Activated CD8-positive, alpha-beta T cell treated with anti-CD3 and anti-CD28 coated beads for 36 hours (primary cell): Measurements from ENCODE around the gene GKN2. TPM values are rescaled to one million over a fixed set of nuclear protein-coding genes. Genes with fewer than 3 reads are reported as not detected.

Experiments
- ATAC-seq: fragments of 200-7000 bp; cut with Tn5 transposase; one replicate; pipeline ENCODE4 v1.10.0; 2021; ENCODE audit warnings: mild to moderate bottlenecking, moderate library complexity
- CTCF ChIA-PET: fragments of 350-600 bp; sonication (Branson Sonifier 250); formaldehyde crosslinking; loops from one replicate; lab custom pipeline; 2021; ENCODE audit warnings: antibody characterized with exemption; lab: Charles Lee
- POLR2A ChIA-PET: fragments of 350-600 bp; sonication (Branson Sonifier 250); formaldehyde crosslinking; loops from one replicate; lab custom pipeline; 2021; ENCODE audit warnings: antibody characterized with exemption; lab: Charles Lee
- DNase-seq: peaks from one replicate; pipeline ENCODE4 v3.0.0-alpha.2; 2020
- H3K27ac Mint-ChIP-seq: one replicate; pipeline ENCODE4 v1.8.0; 2021; ENCODE audit warnings: mild to moderate bottlenecking, mixed read lengths
- H3K27me3 Mint-ChIP-seq: one replicate; pipeline ENCODE4 v1.8.0; 2021; ENCODE audit warnings: mixed read lengths
- H3K36me3 Mint-ChIP-seq: one replicate; pipeline ENCODE4 v1.8.0; 2021; ENCODE audit warnings: low read depth, mixed read lengths
- H3K4me1 Mint-ChIP-seq: one replicate; pipeline ENCODE4 v1.8.0; 2021; ENCODE audit warnings: low read depth, mixed read lengths
- H3K4me3 Mint-ChIP-seq: one replicate; pipeline ENCODE4 v1.8.0; 2021; ENCODE audit warnings: mild to moderate bottlenecking, moderate library complexity, mixed read lengths
- H3K9me3 Mint-ChIP-seq: one replicate; pipeline ENCODE4 v1.8.0; 2021; ENCODE audit warnings: mixed read lengths
- intact Hi-C: fragments of 100-400 bp; cut with micrococcal nuclease; formaldehyde crosslinking; loops from one replicate; pipeline ENCODE4 v1.10.0; 2022
- total RNA-seq, 2 experiments: library from RNA; stranded (reverse); gene quantifications; one replicate each; pipeline ENCODE4 v1.2.3, GENCODE V29; 2021
- TF ChIP-seq, protein P1 (sequence below): fragments of 200-600 bp; IDR thresholded peaks from one replicate; pipeline ENCODE4 v1.8.0; 2022; ENCODE audit warnings: antibody characterized with exemption, mild to moderate bottlenecking

GKN2 gene
- total RNA-seq, 2 experiments from 2014 or later: not detected

DNA sequence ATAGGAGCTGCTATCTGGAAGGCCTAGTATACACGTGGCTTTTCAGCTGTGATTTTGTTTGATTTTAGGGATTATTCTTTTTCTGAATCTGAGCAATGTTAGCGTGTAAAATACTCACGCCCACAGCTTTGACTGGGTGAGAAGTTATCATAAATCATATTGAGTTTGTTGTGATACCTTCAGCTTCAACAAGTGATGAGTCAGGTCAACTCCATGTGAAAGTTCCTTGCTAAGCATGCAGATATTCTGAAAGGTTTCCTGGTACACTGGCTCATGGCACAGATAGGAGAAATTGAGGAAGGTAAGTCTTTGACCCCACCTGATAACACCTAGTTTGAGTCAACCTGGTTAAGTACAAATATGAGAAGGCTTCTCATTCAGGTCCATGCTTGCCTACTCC, 21.6 kb upstream of the GKN2 start, which contains the start of gene GKN1:
Gene GKN1 (plus strand): TSS at position 386 of the 400 bp plus-strand sequence. CDS start 42 bp downstream, outside the sequence.
- Mint-ChIP-seq H3K4me3 (no peak within 1 kb of the TSS), H3K9me3 (no peaks in the 10 kb centered on the region), H3K27me3 (peaks cover 11% of the 10 kb centered on the region), H3K27ac (no peak within 1 kb of the TSS), H3K36me3 (no peaks in the 10 kb centered on the region), H3K4me1 (no peaks in the 10 kb centered on the region)
- ChIA-PET CTCF (no interaction called here), POLR2A (no interaction called here)
- TF ChIP-seq, protein P1, sequence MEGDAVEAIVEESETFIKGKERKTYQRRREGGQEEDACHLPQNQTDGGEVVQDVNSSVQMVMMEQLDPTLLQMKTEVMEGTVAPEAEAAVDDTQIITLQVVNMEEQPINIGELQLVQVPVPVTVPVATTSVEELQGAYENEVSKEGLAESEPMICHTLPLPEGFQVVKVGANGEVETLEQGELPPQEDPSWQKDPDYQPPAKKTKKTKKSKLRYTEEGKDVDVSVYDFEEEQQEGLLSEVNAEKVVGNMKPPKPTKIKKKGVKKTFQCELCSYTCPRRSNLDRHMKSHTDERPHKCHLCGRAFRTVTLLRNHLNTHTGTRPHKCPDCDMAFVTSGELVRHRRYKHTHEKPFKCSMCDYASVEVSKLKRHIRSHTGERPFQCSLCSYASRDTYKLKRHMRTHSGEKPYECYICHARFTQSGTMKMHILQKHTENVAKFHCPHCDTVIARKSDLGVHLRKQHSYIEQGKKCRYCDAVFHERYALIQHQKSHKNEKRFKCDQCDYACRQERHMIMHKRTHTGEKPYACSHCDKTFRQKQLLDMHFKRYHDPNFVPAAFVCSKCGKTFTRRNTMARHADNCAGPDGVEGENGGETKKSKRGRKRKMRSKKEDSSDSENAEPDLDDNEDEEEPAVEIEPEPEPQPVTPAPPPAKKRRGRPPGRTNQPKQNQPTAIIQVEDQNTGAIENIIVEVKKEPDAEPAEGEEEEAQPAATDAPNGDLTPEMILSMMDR: no peak
- intact Hi-C loops: no loop called here
- no peak for ATAC-seq
- no peak for DNase-seq

DNA sequence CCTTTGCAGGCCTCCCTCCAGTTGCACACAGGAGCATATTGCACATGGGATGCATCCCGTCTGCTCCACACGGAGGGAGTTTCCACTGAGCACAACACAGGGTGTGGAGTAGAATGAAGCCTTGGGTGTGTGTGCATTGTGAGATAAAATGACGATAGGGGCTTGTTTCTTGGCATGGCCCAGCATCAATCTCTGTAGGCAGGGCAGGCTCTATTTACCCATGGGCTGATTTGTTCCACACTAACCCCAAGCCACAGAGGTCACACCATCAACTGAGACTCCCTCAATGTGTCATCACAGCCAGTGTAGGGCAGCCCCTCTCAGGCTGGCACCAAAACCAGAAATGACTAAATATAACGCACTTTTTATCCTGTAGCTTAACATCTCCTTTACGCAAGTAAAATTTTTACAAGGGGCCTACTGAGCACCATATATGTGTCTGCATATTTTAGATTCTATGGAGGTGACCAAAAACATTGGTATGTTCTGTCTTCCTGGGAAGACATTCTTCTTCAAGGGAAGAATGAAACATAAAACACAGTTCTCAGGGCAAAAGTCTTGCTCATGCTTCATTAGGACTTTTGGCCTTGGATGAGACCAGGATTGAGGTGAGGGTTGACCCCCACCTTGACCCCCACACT, 19.0 kb upstream of the GKN2 start:
- no peak overlapping the region for H3K27ac Mint-ChIP-seq
- no peaks in the 10 kb centered on the region for H3K4me1 Mint-ChIP-seq
- H3K36me3 Mint-ChIP-seq: no peaks in the 10 kb centered on the region
- TF ChIP-seq, protein P1: no peak
- CTCF ChIA-PET: no interaction called here
- intact Hi-C loops: no loop called here
- POLR2A ChIA-PET: no interaction called here
- peaks cover 6% of the 10 kb centered on the region for H3K27me3 Mint-ChIP-seq
- no peak overlapping the region for H3K4me3 Mint-ChIP-seq
- no peaks in the 10 kb centered on the region for H3K9me3 Mint-ChIP-seq
- peak; percentile 71 for ATAC-seq
- peak; percentile 39 for DNase-seq

DNA sequence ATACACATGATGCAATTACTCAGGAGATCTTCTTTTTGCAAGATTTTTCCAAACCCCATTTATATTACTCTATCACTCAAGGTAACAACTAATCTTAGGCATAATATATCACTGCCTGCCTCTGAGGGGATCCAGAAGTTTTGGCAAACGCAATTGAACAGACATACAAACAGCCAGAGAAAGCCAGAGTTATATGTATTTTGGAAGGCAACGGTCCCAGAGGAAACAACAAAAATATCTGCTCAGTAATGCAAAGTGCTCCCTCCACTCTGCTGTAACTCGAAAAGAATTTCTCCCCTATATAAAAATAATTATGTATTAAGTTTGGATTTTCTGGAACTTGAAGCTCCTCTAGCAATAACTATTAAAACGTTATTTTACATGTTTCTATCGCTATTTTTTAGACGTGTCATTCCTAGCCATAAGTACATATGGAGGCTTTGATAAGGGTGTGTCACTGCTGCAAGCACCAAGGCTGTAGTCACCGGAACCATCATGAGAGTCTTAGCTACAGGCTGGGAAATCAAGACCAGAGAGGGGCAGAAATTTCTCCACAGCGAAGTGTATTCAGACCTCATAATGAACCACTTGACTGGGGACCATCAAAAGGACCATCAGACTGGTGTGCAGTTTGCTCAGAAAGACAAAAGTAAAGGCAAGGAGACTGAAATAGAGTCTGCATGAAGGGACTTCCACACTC, 18.0 kb upstream of the GKN2 start:
- H3K4me1 Mint-ChIP-seq: no peaks in the 10 kb centered on the region
- ATAC-seq (no peak), DNase-seq (no peak)
- ChIA-PET CTCF (no interaction called here), POLR2A (no interaction called here)
- no peak overlapping the region for H3K4me3 Mint-ChIP-seq
- peaks cover 7% of the 10 kb centered on the region for H3K27me3 Mint-ChIP-seq
- H3K27ac Mint-ChIP-seq: no peak overlapping the region
- no peaks in the 10 kb centered on the region for H3K36me3 Mint-ChIP-seq
- TF ChIP-seq, protein P1: no peak
- intact Hi-C loops: no loop called here
- H3K9me3 Mint-ChIP-seq: no peaks in the 10 kb centered on the region

DNA sequence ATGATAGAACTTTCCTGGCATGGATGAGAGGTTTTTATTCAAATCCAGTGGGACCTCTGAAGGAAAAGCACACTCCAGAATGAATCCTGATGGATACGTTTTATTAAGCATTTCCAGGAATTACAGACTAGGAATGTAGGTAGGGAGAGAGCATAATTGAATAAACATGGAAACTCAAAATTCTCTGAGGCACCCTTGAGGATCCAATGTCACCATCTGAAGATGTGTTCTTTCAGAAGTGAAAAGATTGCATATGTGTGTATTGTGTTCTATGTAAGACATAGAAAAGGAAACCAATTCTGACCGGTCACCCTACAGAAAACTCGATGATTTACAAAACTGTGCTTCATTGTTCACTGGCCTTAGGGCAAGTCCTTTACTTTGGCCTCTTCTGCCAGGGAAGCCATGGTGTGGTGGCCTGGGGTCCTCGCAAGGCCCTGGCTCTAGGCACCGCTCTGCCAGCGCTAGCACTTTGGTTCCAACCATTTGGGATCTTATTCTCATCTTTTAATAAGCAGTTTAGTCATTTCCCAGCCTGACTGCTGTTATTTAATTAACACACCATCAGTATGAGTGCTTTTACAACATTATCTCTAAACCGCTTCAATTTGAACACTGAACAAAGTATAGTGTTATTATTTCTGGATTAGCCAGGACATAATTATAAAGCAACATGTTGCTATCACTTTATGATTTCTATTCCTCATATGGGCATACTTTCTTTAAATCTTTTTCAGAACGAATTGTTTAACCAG, 17.2 kb upstream of the GKN2 start:
- Mint-ChIP-seq H3K9me3 (no peaks in the 10 kb centered on the region), H3K27ac (no peak overlapping the region), H3K36me3 (no peaks in the 10 kb centered on the region), H3K27me3 (peaks cover 7% of the 10 kb centered on the region), H3K4me1 (no peaks in the 10 kb centered on the region), H3K4me3 (no peak overlapping the region)
- TF ChIP-seq, protein P1: no peak
- DNase-seq (no peak), ATAC-seq (no peak)
- ChIA-PET CTCF (no interaction called here), POLR2A (no interaction called here)
- intact Hi-C loops: no loop called here
